Spleen (tissue), 3 donors: Measurements from ENCODE around the gene NT5C3A.

Source experiments
- POLR2A ChIP-seq, 3 donors: fragments of 450-650 bp; IDR thresholded peaks; one replicate each; pipeline ENCODE4 v1.5.1; 2017; ENCODE audit warnings: antibody characterized with exemption in 3 of 3, mild to moderate bottlenecking in 1 of 3
- POLR2AphosphoS5 ChIP-seq, 3 donors: sonication (generic); formaldehyde crosslinking; IDR thresholded peaks; one replicate each; pipeline ENCODE4 v1.5.1; 2017; ENCODE audit warnings: antibody characterized with exemption in 3 of 3

DNA sequence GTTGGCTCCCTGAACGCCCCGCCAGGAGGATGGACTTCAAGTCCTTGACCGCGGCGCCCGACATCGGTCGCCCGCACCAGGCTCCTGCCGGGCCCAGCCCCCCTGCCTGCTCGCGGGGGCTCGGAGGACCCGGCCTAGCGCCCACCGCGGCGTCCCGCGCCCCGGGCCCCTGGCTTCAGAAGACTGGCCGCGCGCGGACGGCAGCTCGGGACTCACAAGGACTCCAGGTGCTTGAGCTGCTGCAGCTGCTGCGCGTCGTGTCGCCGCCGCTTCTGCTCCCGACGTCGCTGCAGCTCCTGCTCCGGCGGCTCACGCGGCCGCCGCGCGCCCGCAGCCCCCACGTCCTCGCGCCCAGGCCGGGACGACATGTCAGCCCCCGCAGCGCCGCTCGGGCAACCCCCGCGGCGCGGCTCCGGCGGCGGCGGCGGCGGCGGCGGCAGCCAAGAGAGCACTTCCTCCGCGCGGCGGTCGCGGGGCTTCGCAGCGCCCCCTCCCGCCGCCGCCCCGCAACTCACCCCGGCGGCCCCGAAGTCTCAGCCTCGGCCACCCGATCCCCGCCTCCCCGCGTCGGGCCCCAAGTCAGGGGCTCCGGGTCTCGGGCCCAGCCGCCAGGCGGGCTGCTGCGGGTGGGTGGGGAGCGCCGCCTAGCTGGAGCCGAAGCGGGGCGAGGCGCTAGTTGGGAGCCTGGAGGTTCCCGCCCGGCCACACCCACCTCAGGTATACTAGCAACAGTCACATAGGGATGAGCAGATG lies 46.6 kb upstream of the NT5C3A start, which contains the start of gene RP9:
- TF ChIP-seq POLR2AphosphoS5 (IDR thresholded peaks at IDR 0.05) (peak; percentile 9 to 63 (median 42)), POLR2A (IDR thresholded peaks at IDR 0.05) (no peak)
